Activated gamma-delta T cell treated with Interleukin-2 at 50 U/mL for 16 hours (primary cell): ENCODE results near the gene RAB3C.

Experiments used
- DNase-seq: peaks from one replicate; pipeline ENCODE4 v3.0.0-alpha.2; 2020

The RAB3C gene

GRCh38 chr5:58606064-58606463, 23.2 kb downstream of the RAB3C start:
- no peak for DNase-seq

DNA sequence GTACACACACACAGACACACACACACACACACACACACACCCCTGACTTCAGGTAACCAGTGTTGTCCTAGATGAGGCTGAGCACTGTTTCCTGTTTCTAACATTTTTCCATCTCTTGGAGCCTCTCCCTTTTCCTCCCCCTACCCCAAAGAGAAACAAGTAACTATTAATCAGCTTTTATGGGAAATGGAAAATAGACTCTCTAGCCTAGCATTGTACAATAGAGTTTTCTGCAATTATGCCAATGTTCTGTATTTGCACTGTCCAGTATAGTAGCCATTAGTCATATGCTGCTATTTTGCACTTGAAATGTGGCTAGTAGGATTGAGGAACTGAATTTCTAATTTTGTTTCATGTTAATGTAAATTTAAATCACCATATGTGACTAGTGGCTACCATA, 33.1 kb downstream of the RAB3C start:
- no peak for DNase-seq

DNA sequence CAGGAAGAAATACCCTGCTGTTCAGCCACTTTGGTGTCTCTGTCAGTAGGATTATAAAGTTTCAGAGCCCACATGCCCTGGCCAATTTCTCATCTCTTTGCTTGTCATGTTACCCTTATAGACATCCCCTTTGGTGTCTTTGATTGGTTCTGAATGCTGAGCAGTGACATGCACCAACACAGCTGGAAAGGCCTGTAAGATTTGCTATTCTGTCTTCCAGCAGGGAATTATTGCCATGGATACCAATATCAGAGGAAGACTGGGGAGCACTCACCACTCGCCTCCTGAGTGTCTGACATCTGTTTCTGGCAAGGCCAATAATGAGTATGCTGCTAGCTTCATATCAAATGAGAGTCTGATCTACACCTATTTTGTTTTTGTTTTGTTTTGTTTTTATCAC, 34.4 kb downstream of the RAB3C start:
- no peak for DNase-seq

DNA sequence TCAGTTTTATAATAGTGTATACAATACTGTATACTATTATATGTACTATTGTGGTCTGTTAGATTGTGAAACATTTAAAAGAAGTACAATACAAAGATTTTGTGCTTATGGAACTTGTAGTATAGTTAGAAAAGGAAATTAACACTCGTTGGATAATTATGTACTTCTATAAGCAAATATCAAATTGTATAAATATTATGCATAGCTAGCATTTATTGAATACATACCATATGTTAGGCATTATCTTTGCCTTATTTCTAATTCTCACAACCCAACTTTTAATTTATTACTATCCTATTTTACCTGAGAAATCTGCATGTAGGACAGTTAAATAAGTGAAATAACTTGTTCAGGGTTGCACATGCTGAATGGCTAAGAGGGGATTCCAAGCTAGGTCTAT, 37.5 kb downstream of the RAB3C start:
- no peak for DNase-seq

- DNase-seq: no peak
Measured at GRCh38 chr5:58622936-58623871, 40.3 kb downstream of the RAB3C start.

DNA sequence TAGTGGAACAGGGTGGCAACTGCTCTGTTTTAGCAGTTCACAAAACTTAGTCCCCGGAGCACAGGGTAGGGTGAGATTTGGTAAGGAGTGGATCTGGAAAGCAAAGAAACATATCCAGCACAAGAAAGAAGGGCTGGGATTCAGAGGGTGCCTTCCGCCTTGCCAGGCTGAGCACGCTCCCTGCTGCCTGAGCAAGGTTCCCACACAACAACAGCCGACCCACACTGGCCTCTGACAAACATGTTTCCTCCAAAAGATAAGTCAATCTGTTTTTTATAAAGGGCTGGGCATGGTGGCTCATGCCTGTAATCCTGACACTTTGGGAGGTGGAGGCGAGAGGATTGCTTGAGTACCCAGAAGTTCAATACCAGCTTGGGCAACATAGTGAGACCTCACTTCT, 45.8 kb downstream of the RAB3C start:
- DNase-seq: no peak

DNA sequence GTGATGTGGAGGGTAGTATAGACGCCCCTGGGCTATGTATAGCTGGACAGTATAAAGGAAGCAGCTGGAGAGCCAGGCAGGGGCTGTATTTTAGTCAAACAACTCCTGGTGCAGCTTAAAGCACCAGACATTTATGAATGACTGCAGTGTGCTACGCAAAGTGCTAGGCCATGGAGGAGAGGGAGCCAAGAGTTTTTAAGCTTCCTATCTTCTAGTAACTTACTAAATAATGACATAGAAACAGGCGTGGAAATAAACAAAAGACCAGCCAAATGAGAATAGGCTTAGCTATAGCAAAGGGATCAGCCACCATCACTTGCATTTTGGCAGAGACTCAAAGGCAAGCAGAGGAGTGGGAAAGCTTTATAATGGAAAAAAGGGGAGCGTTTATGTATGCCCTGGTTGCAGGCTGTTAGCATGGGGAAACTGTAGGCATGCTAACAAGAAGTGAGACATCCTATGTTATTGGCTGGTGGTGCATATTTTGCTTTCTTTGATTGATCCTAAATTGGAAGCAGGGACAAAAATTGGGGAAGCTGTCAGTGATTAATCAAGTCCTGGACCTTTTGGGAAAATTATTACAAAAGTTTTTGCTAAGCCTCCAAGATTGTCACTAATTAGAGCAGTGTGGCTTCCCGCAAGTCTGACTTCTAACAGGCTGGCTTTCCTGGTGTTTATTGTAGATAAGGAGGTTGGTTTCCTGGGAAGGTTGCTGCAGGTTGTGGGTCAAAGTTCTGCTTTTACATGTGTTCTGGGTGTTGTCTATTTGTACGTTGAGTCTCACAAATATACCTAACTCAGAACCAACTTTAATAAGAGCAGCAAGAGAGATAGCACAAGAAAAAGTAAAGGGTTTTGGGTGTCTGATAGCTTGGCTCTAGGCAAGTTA, 46.6 kb downstream of the RAB3C start:
- DNase-seq: no peak

DNA sequence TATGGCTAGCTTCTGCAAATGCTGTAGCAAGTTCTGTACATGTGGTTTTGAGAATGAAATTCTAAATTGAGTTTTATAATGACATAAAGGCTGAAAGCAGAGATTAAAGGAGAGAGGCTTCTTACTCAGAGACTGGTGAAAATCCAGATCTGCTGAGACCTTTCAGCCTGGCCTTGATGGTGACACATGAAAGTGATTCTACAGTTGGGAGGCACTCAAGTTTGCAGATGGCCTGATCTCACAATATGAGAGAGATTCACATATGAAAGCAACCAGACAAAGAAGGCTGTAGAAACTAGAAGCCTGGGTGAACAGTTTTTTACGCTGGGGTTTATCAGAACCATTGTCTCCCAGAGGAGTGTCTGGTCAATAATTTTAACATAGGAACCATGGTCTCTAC, 49.0 kb downstream of the RAB3C start:
- no peak for DNase-seq

DNA sequence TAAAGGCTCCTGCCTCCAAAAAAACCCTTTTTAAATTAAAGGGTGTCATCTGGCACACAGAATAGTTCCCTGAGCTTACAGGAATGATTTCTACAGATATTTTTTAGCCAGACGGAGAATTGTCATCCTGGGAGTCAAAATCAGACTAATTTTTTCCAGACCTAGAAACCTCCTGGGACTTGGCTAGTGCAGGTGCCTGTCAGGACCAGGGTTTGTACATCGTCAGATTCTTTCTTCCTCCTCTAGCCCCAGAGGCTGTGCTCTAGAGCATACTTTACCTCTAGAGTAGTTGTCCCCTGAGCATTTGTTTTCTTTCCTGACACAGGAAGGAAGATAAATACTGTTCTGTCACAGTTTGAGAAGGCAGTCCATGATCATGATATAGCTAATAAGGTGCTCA, 52.5 kb downstream of the RAB3C start:
- DNase-seq: no peak

DNA sequence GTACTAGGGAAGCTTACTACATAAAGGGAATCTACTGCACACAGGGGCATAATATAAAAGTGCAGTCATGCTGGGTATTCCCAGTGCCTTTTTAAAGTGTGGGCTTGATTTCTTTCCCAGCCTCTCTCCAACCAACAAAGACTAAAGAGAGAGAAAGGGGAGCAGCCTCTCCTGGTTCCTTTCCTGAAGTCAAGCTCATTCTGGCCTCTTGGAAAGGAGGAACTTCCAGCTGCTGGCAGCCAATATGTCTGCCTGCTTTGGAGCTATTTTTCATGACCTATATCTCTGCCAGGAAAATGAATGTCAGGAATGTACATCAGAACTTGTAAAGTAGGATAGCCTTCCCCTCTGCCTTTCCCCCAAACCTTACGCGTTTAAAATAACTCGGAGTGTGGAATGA, 57.1 kb downstream of the RAB3C start:
- DNase-seq: no peak

- no peak for DNase-seq
Measured at GRCh38 chr5:58641533-58641932, 58.7 kb downstream of the RAB3C start.

DNA sequence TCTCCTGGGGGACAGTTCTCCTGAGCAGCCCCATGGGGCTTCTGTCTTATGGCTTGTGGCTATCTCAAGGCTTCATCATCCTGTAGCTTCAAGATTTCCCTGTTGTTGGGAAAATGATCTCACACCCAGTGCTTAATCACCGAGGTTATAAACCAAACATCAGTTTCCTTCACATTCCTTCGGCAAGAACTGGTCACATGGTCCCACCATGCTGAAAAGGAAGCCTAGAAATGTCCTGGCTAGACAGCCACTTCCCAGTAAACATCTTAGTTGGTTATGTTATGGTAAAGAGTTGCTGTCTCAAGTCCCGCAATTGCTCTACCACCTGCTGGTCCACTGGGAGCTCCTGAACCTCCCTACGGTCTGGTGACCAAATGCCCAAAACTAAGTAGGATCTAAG, 66.0 kb downstream of the RAB3C start:
- no peak for DNase-seq

DNA sequence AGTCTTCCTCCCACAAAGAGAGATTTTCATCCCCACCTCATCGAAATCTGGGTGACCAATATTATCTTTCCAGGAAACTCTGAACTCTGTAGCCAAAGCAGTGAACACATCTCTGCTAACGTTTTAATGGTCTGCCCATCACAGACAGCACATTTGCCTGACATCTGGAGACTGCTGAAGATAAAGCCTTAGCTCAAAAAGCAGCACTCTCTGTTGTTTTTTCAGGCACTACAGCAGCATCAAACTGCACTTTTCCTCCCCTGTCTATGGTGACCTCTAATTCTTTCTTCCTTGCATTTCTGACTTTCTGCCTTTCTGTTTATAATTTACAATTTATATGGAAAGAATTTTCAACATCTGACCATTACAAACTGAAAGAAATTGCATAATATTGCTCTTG, 66.8 kb downstream of the RAB3C start:
- DNase-seq: no peak

DNA sequence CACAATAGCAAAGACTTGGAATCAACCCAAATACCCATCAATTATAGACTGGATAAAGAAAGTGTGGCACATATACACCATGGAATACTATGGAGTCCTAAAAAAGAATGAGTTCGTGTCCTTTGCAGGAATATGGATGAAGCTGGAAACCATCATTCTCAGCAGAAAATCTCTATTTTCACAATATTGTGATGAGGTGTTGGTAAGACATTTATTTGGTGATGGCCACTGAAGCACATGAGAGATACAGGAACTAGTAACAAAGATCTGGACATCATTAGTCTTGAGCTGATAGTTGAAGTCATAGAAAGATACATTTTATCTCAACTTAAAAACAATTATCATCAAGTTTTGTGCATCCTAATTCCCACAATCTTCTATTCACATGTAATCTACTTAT, 70.6 kb downstream of the RAB3C start:
- DNase-seq: no peak

DNA sequence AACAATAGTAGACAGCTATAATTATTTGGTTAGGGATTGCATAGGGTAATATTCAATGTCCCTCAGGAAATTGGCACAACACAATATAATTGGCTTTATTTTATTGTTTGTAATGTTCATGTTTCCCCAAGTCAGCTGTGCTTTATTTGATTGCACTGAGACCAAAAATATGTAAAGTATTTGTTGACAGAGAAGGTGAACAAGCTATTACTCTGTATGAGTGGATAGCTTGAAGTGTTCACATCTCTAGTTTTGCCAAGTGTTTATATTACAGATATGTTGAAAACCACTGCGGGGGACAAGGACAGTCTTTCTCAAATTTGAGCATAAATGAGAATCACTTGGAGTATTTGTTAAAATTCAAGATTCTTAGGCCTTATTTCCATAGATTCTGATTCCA, 83.3 kb downstream of the RAB3C start:
- no peak for DNase-seq

- DNase-seq: no peak
Measured at GRCh38 chr5:58666598-58667581, 84.0 kb downstream of the RAB3C start.

- no peak for DNase-seq
Measured at GRCh38 chr5:58670582-58670981, 87.7 kb downstream of the RAB3C start.

- no peak for DNase-seq
Measured at GRCh38 chr5:58671155-58671554, 88.3 kb downstream of the RAB3C start.

- DNase-seq: no peak
Measured at GRCh38 chr5:58672521-58672920, 89.6 kb downstream of the RAB3C start.

DNA sequence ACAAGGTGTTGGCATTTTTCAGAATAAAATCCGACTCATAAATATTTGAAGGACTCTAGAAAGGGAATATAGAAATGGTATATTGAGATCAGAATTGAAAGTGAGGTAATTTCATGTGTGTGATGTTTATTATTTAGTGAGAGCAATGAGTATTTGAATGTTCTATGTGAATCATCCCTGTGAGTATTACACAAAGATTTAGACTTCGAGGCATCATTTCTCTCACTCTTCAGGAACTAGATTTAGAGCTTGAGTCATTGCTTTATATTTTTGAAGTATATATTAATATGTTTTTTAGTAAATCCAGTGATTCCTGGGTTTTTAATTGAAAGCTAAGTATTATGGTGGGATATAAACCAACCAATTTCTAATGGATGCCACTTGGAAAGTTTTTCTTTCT, 91.2 kb downstream of the RAB3C start:
- DNase-seq: no peak

DNA sequence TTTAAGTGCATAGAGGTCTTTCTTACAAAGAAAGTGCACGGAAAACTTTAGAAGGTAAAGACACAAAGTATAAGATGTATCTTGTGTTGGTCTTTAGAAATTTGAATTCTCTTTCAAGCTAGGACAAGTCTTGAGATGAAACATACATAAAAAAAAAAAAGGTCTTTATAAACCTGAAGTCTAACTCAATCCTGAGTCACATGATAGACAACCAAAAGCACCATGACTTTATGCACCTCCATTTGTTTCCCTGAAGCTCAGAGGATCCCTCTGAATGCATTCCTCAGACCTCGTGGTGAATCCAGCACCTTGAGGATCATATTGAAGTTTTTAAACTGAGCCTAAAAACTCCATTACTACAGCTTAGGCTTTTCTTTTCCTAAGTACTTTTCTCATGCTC, 91.8 kb downstream of the RAB3C start:
- no peak for DNase-seq

- no peak for DNase-seq
Measured at GRCh38 chr5:58675341-58675740, 92.5 kb downstream of the RAB3C start.

- no peak for DNase-seq
Measured at GRCh38 chr5:58677650-58678049, 94.8 kb downstream of the RAB3C start.
